Astrocyte of the cerebellum (primary cell): ENCODE measurements around the gene METTL21A.

Source experiments
- DNase-seq: peaks from one replicate; pipeline ENCODE4 v3.0.0-alpha.2; 2011; ENCODE audit warnings: low read depth
- H3K4me3 ChIP-seq: 2 replicates; pipeline ENCODE4 v1.5.1; 2011; ENCODE audit warnings: mild to moderate bottlenecking, low read depth, low read length, moderate library complexity
- CTCF ChIP-seq: IDR thresholded peaks from 2 replicates; pipeline ENCODE4 v1.5.1; 2012; ENCODE audit warnings: low read length, low read depth, moderate library complexity, mild to moderate bottlenecking; ENCODE audit errors: missing control alignments
- in situ Hi-C: cut with HindIII; loops from 2 replicates; pipeline ENCODE4 v1.10.0; 2017; ENCODE audit warnings: low sequenced_read_pairs

METTL21A gene

GRCh38 chr2:207594731-207595130, 30.5 kb downstream of the METTL21A start:
- no peak for DNase-seq
- no peak for TF ChIP-seq CTCF
- no peak overlapping the region for H3K4me3 ChIP-seq
- in situ Hi-C loops = no loop called here

GRCh38 chr2:207594264-207594663, 30.9 kb downstream of the METTL21A start:
- TF ChIP-seq CTCF = no peak
- no peak for DNase-seq
- in situ Hi-C loops = no loop called here
- H3K4me3 ChIP-seq = no peak overlapping the region

GRCh38 chr2:207593277-207593676, 31.9 kb downstream of the METTL21A start:
- DNase-seq = no peak
- in situ Hi-C loops = no loop called here
- no peak overlapping the region for H3K4me3 ChIP-seq
- no peak for TF ChIP-seq CTCF

GRCh38 chr2:207589143-207589542, 36.1 kb downstream of the METTL21A start:
- in situ Hi-C loops = no loop called here
- H3K4me3 ChIP-seq = no peak overlapping the region
- no peak for DNase-seq
- TF ChIP-seq CTCF = no peak

GRCh38 chr2:207587305-207587704, 37.9 kb downstream of the METTL21A start:
- no peak for TF ChIP-seq CTCF
- no peak overlapping the region for H3K4me3 ChIP-seq
- in situ Hi-C loops = no loop called here
- no peak for DNase-seq

GRCh38 chr2:207584952-207585351, 40.2 kb downstream of the METTL21A start:
- DNase-seq = no peak
- no peak for TF ChIP-seq CTCF
- H3K4me3 ChIP-seq = no peak overlapping the region
- in situ Hi-C loops = no loop called here

GRCh38 chr2:207571370-207571769, 53.8 kb downstream of the METTL21A start:
- in situ Hi-C loops = no loop called here
- TF ChIP-seq CTCF = no peak
- H3K4me3 ChIP-seq = no peak overlapping the region
- no peak for DNase-seq
